ENCODE results near the gene MYO18A.
"Not testable (repeated sequence)": the region's sequence is repeated elsewhere in the genome, so short reads cannot be mapped to it uniquely, and the experiment has no call there.

The MYO18A gene, protein sequence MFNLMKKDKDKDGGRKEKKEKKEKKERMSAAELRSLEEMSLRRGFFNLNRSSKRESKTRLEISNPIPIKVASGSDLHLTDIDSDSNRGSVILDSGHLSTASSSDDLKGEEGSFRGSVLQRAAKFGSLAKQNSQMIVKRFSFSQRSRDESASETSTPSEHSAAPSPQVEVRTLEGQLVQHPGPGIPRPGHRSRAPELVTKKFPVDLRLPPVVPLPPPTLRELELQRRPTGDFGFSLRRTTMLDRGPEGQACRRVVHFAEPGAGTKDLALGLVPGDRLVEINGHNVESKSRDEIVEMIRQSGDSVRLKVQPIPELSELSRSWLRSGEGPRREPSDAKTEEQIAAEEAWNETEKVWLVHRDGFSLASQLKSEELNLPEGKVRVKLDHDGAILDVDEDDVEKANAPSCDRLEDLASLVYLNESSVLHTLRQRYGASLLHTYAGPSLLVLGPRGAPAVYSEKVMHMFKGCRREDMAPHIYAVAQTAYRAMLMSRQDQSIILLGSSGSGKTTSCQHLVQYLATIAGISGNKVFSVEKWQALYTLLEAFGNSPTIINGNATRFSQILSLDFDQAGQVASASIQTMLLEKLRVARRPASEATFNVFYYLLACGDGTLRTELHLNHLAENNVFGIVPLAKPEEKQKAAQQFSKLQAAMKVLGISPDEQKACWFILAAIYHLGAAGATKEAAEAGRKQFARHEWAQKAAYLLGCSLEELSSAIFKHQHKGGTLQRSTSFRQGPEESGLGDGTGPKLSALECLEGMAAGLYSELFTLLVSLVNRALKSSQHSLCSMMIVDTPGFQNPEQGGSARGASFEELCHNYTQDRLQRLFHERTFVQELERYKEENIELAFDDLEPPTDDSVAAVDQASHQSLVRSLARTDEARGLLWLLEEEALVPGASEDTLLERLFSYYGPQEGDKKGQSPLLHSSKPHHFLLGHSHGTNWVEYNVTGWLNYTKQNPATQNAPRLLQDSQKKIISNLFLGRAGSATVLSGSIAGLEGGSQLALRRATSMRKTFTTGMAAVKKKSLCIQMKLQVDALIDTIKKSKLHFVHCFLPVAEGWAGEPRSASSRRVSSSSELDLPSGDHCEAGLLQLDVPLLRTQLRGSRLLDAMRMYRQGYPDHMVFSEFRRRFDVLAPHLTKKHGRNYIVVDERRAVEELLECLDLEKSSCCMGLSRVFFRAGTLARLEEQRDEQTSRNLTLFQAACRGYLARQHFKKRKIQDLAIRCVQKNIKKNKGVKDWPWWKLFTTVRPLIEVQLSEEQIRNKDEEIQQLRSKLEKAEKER (N-terminal part only)

GRCh38 chr17:29180034-29180787 lies at the start of gene MYO18A:
TSS of gene MYO18A (minus strand) at chr17:29180398. CDS start at chr17:29166940, 13,458 bp downstream.
- peak; percentile 61 for DNase-seq (ENCODE audit: low read depth)

DNA sequence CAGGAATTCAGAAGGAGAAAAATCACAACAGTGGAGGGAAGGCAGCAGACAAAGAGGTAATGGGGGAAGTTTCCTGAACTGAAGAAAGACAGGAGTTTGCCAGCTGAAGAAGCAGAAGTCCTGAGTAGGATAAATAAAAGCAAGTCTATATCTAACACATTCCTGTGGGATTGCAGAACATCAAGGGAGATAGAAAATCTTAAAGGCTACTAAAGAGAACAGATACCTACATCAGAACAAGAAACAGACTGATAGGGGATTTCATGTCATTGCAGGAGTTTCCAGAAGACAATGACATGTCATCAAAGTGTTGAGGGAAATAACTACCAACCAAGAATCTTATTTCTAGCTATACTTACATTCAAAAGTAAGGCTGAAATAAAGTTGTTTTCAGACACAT lies 45.2 kb upstream of the MYO18A start:
- no peak for DNase-seq (ENCODE audit: low read depth)

GRCh38 chr17:29221338-29221737 lies 41.1 kb upstream of the MYO18A start:
- not testable (repeated sequence) for DNase-seq (ENCODE audit: low read depth)

- DNase-seq (ENCODE audit: low read depth), result peak; percentile 49
Measured at GRCh38 chr17:29219378-29220047, 39.3 kb upstream of the MYO18A start.

- no peak for DNase-seq (ENCODE audit: low read depth)
Measured at GRCh38 chr17:29216856-29217255, 36.7 kb upstream of the MYO18A start.

- DNase-seq (ENCODE audit: low read depth), result no peak
Measured at GRCh38 chr17:29216181-29216580, 36.0 kb upstream of the MYO18A start.

DNA sequence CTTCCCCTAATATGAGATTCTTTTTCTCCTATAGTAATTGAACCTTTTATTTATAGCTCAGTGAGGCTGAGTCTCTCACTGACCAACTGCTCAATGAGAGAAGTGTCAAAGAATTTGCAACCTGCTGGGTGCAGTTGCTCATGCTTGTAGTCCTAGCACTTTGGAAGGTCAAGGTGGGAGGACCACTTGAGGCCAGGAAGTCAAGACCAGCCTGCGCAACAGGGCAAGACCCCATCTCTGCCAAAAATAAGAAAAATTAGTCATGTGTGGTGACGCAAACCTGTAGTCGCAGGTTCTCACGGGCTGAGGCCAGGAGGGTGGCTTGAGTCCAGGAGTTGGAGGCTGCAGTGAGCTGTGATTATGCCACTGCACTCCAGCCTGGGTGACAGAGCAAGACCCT lies 35.5 kb upstream of the MYO18A start:
- no peak for DNase-seq (ENCODE audit: low read depth)

DNA sequence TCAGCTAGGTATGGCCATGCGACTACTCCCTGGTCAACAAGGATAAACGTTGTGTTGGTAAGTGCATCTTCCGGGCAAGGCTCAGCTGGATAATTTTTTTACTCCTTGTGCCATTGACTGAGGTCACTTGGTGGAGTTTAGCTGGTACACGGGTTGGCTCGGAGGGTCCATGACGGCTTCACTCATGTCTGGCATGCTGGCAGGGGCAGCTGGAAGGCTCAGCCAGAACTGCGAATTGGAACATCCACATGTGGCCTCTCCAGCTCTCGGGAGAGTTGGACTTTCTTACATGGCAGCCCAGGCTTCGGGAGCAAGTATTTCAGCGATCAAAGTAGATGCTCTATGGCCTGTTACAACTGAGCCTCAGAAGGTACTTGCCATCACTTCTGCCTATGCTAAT lies 35.0 kb upstream of the MYO18A start:
- no peak for DNase-seq (ENCODE audit: low read depth)

- no peak for DNase-seq (ENCODE audit: low read depth)
Measured at GRCh38 chr17:29214215-29215146, 34.3 kb upstream of the MYO18A start.

DNA sequence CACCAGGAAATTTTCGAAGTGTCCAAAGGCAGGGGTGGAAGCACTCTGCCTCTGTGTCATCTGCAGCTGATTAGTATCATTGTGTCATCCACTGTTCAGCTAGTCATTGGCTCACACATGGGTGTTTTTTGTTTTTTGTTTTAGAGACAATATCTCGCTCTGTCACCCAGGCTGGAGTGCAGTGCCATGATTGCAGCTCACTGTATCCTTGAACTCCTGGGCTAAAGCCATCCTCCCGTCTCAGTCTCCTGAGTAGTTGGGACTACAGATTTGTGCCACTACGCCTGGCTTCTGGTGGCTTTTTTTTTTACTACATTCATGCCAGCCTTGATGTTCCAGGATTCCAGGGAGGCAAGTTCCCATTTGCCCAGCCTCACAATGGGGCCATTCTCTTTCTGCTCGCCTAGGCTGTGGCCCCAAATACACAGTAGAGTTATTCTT lies 32.5 kb upstream of the MYO18A start:
- no peak for DNase-seq (ENCODE audit: low read depth)

DNA sequence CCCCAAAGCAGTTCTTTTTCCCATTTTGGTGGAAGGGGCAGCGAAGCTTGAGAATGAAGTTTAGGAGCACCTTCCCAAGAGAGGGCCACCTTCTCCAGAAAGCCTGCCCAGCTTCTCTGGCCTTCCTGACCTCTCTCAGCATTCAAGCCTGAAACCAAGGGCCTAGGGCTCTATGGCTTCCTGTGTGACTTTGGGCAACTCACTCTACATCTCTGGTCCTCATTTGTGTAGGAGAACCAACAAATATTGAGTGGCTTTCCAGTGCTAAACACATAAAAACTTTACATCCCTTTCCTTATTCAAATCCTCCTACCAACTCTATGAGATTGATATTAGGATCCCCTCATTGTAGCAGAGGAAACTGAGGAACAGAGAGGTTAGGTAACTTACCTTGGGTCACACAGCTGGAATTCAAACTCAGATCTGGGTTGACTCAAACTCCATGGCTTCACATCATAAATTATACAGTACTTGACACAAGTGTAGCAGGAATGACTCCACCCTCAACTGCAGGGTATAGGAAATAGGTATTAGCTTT lies 32.0 kb upstream of the MYO18A start:
- no peak for DNase-seq (ENCODE audit: low read depth)

- DNase-seq (ENCODE audit: low read depth), result no peak
Measured at GRCh38 chr17:29210879-29211278, 30.7 kb upstream of the MYO18A start.

GRCh38 chr17:29209073-29209472 lies 28.9 kb upstream of the MYO18A start:
- DNase-seq (ENCODE audit: low read depth), result no peak

GRCh38 chr17:29207975-29208374 lies 27.8 kb upstream of the MYO18A start:
- no peak for DNase-seq (ENCODE audit: low read depth)

GRCh38 chr17:29205047-29205446 lies 24.8 kb upstream of the MYO18A start:
- DNase-seq (ENCODE audit: low read depth), result no peak

DNA sequence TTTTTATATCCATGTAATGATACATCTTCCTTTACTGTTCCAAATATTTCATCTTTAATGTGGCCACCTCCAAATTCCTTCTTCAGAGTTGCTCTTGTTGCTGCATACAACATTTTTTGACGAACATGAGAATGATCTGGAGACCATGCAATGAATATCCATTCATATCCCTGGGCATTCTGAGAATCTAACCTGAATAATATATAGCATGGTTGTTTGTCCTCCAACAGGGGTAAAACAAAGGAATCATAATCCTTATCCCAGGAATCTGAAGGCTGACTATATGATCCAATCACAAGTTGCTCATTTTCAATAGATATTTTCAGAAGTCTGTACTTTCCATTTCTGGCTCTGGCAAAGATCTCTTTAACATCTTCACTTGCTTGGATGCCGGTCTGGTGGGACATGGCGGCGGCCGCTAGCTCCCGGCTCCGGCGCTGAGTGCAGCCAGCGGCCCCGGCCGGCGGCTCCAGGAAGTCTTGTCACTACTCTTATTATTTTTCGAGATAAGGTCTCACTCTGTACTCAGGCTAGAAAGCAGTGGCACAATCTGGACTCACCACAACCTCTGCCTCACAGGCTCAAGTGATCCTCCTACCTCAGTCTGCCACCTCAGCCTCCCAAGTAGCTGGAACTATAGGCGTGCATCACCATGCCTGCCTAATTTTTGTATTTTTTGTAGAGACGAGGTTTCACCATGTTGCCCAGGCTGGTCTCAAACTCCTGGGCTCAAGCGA lies 24.0 kb upstream of the MYO18A start:
- DNase-seq (ENCODE audit: low read depth), result not testable (repeated sequence)

- DNase-seq (ENCODE audit: low read depth), result no peak
Measured at GRCh38 chr17:29197516-29198272, 17.5 kb upstream of the MYO18A start.

Data from stimulated activated CD4-positive, alpha-beta T cell treated with anti-CD3 and anti-CD28 coated beads, Interleukin-2, amount 100 ng/mL, for 4 hours (primary cell).